22Rv1 (cell line): Measurements from ENCODE around the gene ADNP.
A peak's percentile ranks its signal among the peaks of the same experiment; 100 is the strongest.

ENCODE experiments used
- H3K27ac ChIP-seq: fragments of 450-650 bp; 2 replicates; pipeline ENCODE4 v1.5.1; 2017
- CTCF ChIP-seq: fragments of 450-650 bp; IDR thresholded peaks from 2 replicates; pipeline ENCODE4 v1.5.1; 2017; ENCODE audit warnings: mild to moderate bottlenecking
- ZFX ChIP-seq: fragments of 450-650 bp; IDR thresholded peaks from 2 replicates; pipeline ENCODE4 v1.6.1; 2017; ENCODE audit warnings: antibody characterized with exemption, borderline replicate concordance

The ADNP gene

GRCh38 chr20:50861012-50861411, 70.2 kb downstream of the ADNP start:
- H3K27ac ChIP-seq: no peak overlapping the region
- TF ChIP-seq ZFX: no peak
- TF ChIP-seq CTCF: no peak

GRCh38 chr20:50859161-50859560, 72.1 kb downstream of the ADNP start:
- no peak for TF ChIP-seq CTCF
- TF ChIP-seq ZFX: no peak
- H3K27ac ChIP-seq: no peak overlapping the region

GRCh38 chr20:50858525-50858924, 72.7 kb downstream of the ADNP start:
- no peak for TF ChIP-seq CTCF
- no peak overlapping the region for H3K27ac ChIP-seq

GRCh38 chr20:50857348-50857747, 73.9 kb downstream of the ADNP start:
- H3K27ac ChIP-seq: no peak overlapping the region
- TF ChIP-seq CTCF (no peak), ZFX (no peak)

GRCh38 chr20:50856475-50857041, 74.7 kb downstream of the ADNP start:
- H3K27ac ChIP-seq: peak overlapping the region; percentile 63
- no peak for TF ChIP-seq ZFX
- no peak for TF ChIP-seq CTCF

- TF ChIP-seq ZFX (no peak), CTCF (no peak)
- H3K27ac ChIP-seq: peak overlapping the region; percentile 63
Observed at GRCh38 chr20:50855498-50856474, 75.5 kb downstream of the ADNP start.
